Epithelial cell of proximal tubule (primary cell): ENCODE results near the gene ADGRB2. TPM values are rescaled to one million over a fixed set of nuclear protein-coding genes. Genes with fewer than 3 reads are reported as not detected.
A peak's percentile ranks its signal among the peaks of the same experiment; 100 is the strongest.

Experiments
- DNase-seq: peaks from one replicate; pipeline ENCODE4 v3.0.0-alpha.2; 2011; ENCODE audit warnings: low read depth
- H3K4me3 ChIP-seq: 2 replicates; pipeline ENCODE4 v1.5.1; 2011; ENCODE audit warnings: low read depth, mild to moderate bottlenecking, low read length
- CTCF ChIP-seq: conservative IDR thresholded peaks from 2 replicates; pipeline ENCODE4 v1.5.1; 2012; ENCODE audit warnings: low read depth, mild to moderate bottlenecking, low read length
- total RNA-seq: library from RNA; depleted of rRNA; stranded (reverse); fragments of >200 nt; gene quantifications from 2 replicates; pipeline ENCODE4 v1.2.3, GENCODE V29; 2015

ADGRB2 gene
- total RNA-seq, 1 donor from 2014 or later = 1.2 TPM

- no peak for DNase-seq
- no peak overlapping the region for H3K4me3 ChIP-seq
- TF ChIP-seq CTCF = no peak
These were observed 35.2 kb upstream of the ADGRB2 start for GRCh38 chr1:31799196-31799894.

DNA sequence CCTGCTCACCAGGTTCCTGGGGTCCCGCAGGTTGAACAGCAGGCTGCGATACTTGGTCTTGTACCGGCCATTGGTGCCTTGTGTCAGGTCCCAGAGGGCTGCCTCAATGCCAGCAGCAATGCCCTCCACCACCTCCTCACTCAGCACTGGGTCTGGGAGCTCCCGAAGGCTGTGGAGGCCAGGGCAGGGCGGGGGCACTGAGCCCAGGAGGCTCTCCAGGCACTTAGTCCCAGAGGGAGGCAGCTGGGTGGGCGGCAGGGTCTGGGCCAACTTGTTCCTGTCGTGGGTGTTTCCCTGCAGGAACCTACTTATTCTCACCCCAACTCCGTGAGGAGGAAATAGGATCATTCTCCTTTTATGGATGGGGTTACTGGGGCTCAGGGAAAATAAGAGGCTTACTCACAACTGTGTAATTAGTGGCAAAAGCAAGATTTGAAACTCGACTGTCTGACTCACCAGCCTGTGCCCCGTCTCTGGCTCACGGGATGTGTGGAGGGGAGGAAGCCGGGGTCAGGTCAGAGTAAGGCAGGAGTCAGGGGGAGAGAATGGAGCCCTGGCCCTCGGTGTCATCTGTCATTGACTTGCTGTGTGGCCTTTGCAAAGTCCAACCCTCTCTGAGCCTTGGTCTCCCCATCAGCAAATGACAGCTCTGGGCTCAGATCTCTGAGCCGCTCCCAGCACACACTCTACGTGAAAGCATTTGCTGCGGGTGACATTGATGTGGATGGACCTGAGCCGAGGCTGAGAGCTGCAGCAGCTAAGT is 34.5 kb upstream of the ADGRB2 start:
- DNase-seq = no peak
- no peak for TF ChIP-seq CTCF

GRCh38 chr1:31798086-31798432 is 33.9 kb upstream of the ADGRB2 start:
- no peak for DNase-seq
- no peak for TF ChIP-seq CTCF
- peak overlapping the region; percentile 51 for H3K4me3 ChIP-seq

More for the DNA sequence above, 34.5 kb upstream of the ADGRB2 start:
- H3K4me3 ChIP-seq = peak overlapping the region; percentile 51

DNA sequence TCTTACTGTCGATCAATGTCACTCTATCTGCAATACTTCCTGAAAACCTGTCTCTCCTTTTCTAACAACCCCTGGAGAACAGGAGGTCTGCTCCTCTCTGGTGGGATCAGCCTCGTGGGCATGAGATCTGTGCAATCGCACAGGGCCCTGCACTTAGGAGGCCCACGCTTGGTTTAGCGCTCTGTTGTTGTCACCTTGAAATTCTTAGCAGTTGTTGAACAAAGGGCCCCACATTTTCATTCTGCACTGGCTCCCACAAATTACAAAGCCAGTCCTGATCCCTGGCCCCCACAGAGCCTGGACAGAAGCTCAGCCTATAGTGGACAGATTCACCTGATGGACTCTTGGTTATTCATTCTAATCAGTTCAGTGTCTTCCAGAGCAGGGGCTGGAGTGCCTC is 33.1 kb upstream of the ADGRB2 start:
- peak overlapping the region; percentile 51 for H3K4me3 ChIP-seq

GRCh38 chr1:31796707-31797106 is 32.6 kb upstream of the ADGRB2 start:
- DNase-seq = no peak
- TF ChIP-seq CTCF = no peak
- H3K4me3 ChIP-seq = no peak overlapping the region

More for the DNA sequence above, 33.1 kb upstream of the ADGRB2 start:
- no peak for TF ChIP-seq CTCF
- no peak for DNase-seq

DNA sequence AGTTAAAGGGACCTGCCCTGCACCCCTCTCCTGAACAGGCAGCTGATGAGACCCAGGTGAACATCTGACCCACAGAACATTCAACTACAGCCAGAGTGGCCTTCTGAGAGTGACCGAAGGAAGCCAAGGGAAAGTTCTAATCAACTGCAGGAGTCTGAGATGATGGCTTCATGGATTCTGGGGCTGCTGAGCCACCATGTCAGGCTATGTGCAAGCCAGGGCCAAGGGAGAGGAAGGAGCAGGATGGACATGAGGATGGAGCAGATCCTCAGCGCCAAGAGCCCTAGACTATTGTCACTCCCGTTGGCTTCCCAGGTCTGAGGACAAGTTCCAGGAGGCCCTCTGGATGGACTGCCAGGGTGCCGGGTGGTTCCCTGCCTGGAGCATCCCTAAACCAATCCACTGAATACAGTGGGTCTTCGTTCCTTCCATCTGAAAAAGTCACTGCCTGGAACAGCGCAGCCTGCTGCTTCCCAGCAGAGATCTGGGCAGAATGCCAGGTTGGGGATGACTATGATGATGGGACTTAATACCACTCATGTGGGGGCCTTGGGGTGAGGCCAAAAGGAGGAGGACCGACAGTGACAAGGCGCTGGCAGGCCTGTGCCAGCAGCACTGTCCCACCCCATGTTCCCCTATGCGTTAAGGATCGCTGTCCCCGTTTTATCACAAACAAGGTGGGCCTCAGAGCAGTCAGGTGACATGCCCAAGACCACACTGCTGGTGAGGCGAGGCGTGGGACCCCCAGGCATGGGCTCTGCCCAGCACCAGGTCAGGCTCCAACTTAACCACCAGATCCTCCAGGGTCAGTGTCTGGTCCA is 31.9 kb upstream of the ADGRB2 start:
- DNase-seq = no peak
- no peak overlapping the region for H3K4me3 ChIP-seq
- TF ChIP-seq CTCF = no peak
